Measurements from ENCODE around the gene TRIM46. TPM values are rescaled to one million over a fixed set of nuclear protein-coding genes. Genes with fewer than 3 reads are reported as not detected.

TRIM46 gene
- polyA plus RNA-seq, 1 donor (not counting 4 experiments of a cell fraction or from before 2014, with no cell fraction given) = 1.7 TPM

GRCh38 chr1:155168456-155169210 is 5.0 kb upstream of the TRIM46 start:
- Histone ChIP-seq H3K27ac (ENCODE audit: control insufficient read depth, insufficient read depth, low read length) (no peak overlapping the region), H3K36me3 (ENCODE audit: control insufficient read depth in 2 of 2, extremely low read depth in 1 of 2, insufficient read depth in 2 of 2, low read length in 2 of 2) (peaks cover 9 to 12% of the 10 kb centered on the region in 2 experiments), H3K9me1 (ENCODE audit: control insufficient read depth, extremely low read depth, insufficient read depth, low read length) (no peaks in the 10 kb centered on the region), H3K4me3 (ENCODE audit: control insufficient read depth in 2 of 3, extremely low read depth in 1 of 3, insufficient read depth in 2 of 3, low read depth in 1 of 3, low read length in 3 of 3) (no peak overlapping the region), H4K20me1 (ENCODE audit: control insufficient read depth, extremely low read depth, insufficient read depth, low read length) (no peaks in the 10 kb centered on the region), H3K4me1 (ENCODE audit: control insufficient read depth, extremely low read depth, insufficient read depth, low read length) (peaks cover 15% of the 10 kb centered on the region), H3K4me2 (ENCODE audit: control insufficient read depth, extremely low read depth, insufficient read depth, low read depth, low read length) (no peak overlapping the region), H3K9ac (ENCODE audit: control insufficient read depth, extremely low read depth, insufficient read depth, low read length) (no peak overlapping the region), H2AFZ (ENCODE audit: control insufficient read depth, low read length) (no peak overlapping the region), H3K27me3 (ENCODE audit: control insufficient read depth, extremely low read depth, insufficient read depth, low read length) (no peaks in the 10 kb centered on the region), H3K9me3 (ENCODE audit: control insufficient read depth, low read depth, low read length) (no peaks in the 10 kb centered on the region), H3K79me2 (ENCODE audit: control insufficient read depth, insufficient read depth, low read length) (peaks cover 16% of the 10 kb centered on the region)
- dilution Hi-C loops (cut with MboI; ENCODE audit: extremely low pct_ligation_motif_present, low sequenced_read_pairs) = no loop called here
- no peak for FAIRE-seq
- no peak for DNase-seq (ENCODE audit: low read depth, low spot score)
- TF ChIP-seq, protein P1, sequence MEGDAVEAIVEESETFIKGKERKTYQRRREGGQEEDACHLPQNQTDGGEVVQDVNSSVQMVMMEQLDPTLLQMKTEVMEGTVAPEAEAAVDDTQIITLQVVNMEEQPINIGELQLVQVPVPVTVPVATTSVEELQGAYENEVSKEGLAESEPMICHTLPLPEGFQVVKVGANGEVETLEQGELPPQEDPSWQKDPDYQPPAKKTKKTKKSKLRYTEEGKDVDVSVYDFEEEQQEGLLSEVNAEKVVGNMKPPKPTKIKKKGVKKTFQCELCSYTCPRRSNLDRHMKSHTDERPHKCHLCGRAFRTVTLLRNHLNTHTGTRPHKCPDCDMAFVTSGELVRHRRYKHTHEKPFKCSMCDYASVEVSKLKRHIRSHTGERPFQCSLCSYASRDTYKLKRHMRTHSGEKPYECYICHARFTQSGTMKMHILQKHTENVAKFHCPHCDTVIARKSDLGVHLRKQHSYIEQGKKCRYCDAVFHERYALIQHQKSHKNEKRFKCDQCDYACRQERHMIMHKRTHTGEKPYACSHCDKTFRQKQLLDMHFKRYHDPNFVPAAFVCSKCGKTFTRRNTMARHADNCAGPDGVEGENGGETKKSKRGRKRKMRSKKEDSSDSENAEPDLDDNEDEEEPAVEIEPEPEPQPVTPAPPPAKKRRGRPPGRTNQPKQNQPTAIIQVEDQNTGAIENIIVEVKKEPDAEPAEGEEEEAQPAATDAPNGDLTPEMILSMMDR (optimal IDR thresholded peaks at IDR 0.05 in 1 of 3, IDR thresholded peaks at IDR 0.05 in 1 of 3, conservative IDR thresholded peaks at IDR 0.05 in 1 of 3; ENCODE audit: extremely low read depth in 1 of 3, insufficient read depth in 2 of 3, low read length in 3 of 3) = no peak
- TF ChIP-seq EZH2 (IDR thresholded peaks at IDR 0.05; ENCODE audit: low read length) = no peak

DNA sequence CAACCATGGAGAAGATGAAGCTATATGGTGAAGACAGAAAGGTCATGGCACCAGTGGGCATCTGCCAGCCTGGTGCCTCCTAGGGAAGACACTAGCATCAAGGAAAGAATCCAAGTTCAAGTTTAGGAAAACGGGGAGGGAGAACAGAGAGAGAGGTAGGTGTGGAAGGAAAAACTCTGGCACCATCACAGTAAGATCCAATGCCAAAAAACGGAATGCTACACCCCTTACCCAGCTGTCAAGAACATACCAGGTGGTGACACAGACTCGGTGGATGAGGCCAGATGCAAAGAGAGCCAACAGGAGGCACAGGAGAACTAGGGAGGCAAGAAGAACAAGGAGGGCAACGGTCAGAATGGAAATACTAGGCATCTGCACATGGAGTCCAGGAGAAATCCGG is 4.1 kb upstream of the TRIM46 start:
- dilution Hi-C loops (cut with MboI; ENCODE audit: extremely low pct_ligation_motif_present, low sequenced_read_pairs) = no loop called here
- H3K36me3 ChIP-seq (ENCODE audit: control insufficient read depth in 2 of 2, extremely low read depth in 1 of 2, insufficient read depth in 2 of 2, low read length in 2 of 2) = peaks cover 9 to 12% of the 10 kb centered on the region in 2 experiments
- no peaks in the 10 kb centered on the region for H3K9me3 ChIP-seq (ENCODE audit: control insufficient read depth, low read depth, low read length)
- H4K20me1 ChIP-seq (ENCODE audit: control insufficient read depth, extremely low read depth, insufficient read depth, low read length) = no peaks in the 10 kb centered on the region
- no peak for DNase-seq (ENCODE audit: low read depth, low spot score)
- H2AFZ ChIP-seq (ENCODE audit: control insufficient read depth, low read length) = no peak overlapping the region
- no peak for FAIRE-seq
- H3K79me2 ChIP-seq (ENCODE audit: control insufficient read depth, insufficient read depth, low read length) = peaks cover 16% of the 10 kb centered on the region
- no peaks in the 10 kb centered on the region for H3K27me3 ChIP-seq (ENCODE audit: control insufficient read depth, extremely low read depth, insufficient read depth, low read length)
- no peak overlapping the region for H3K9ac ChIP-seq (ENCODE audit: control insufficient read depth, extremely low read depth, insufficient read depth, low read length)
- no peaks in the 10 kb centered on the region for H3K9me1 ChIP-seq (ENCODE audit: control insufficient read depth, extremely low read depth, insufficient read depth, low read length)
- no peak overlapping the region for H3K4me2 ChIP-seq (ENCODE audit: control insufficient read depth, extremely low read depth, insufficient read depth, low read depth, low read length)
- H3K4me1 ChIP-seq (ENCODE audit: control insufficient read depth, extremely low read depth, insufficient read depth, low read length) = peaks cover 18% of the 10 kb centered on the region
- no peak overlapping the region for H3K27ac ChIP-seq (ENCODE audit: control insufficient read depth, insufficient read depth, low read length)
- no peak for TF ChIP-seq EZH2 (IDR thresholded peaks at IDR 0.05; ENCODE audit: low read length)
- TF ChIP-seq, protein P1 (optimal IDR thresholded peaks at IDR 0.05 in 1 of 3, IDR thresholded peaks at IDR 0.05 in 1 of 3, conservative IDR thresholded peaks at IDR 0.05 in 1 of 3; ENCODE audit: extremely low read depth in 1 of 3, insufficient read depth in 2 of 3, low read length in 3 of 3) = no peak
- no peak overlapping the region for H3K4me3 ChIP-seq (ENCODE audit: control insufficient read depth in 2 of 3, extremely low read depth in 1 of 3, insufficient read depth in 2 of 3, low read depth in 1 of 3, low read length in 3 of 3)

All from keratinocyte (primary cell).